HepG2 (cell line): ENCODE results near the gene USP32. TPM values are rescaled to one million over a fixed set of nuclear protein-coding genes. Genes with fewer than 3 reads are reported as not detected.

ENCODE experiments used
- CBX1 ChIP-seq: IDR thresholded peaks from one replicate; pipeline ENCODE4 v1.6.1; 2016; ENCODE audit warnings: antibody characterized with exemption, low read depth
- CERS6 ChIP-seq: sonication (generic); formaldehyde crosslinking; IDR thresholded peaks from 2 replicates; pipeline ENCODE4 v1.5.0; 2020; ENCODE audit warnings: missing genetic modification reagents
- FOXO4 ChIP-seq: sonication (generic); formaldehyde crosslinking; conservative IDR thresholded peaks from 2 replicates; pipeline ENCODE4 v1.8.1; 2023; ENCODE audit warnings: missing genetic modification reagents
- HES4 ChIP-seq: sonication (generic); formaldehyde crosslinking; IDR thresholded peaks from 2 replicates; pipeline ENCODE4 v1.9.0; 2021; ENCODE audit warnings: mild to moderate bottlenecking, missing genetic modification reagents, borderline replicate concordance
- NFKB2 ChIP-seq: sonication (generic); formaldehyde crosslinking; IDR thresholded peaks from 2 replicates; pipeline ENCODE4 v1.4.0; 2020; ENCODE audit warnings: missing genetic modification reagents, borderline replicate concordance
- POGZ ChIP-seq: sonication (generic); formaldehyde crosslinking; IDR thresholded peaks from 2 replicates; pipeline ENCODE4 v1.4.0; 2020; ENCODE audit warnings: mild to moderate bottlenecking, missing genetic modification reagents
- RFXAP ChIP-seq: sonication (generic); formaldehyde crosslinking; IDR thresholded peaks from 2 replicates; pipeline ENCODE4 v1.4.0; 2020; ENCODE audit warnings: missing genetic modification reagents, borderline replicate concordance
- TAF15 ChIP-seq: fragments of 200-400 bp; formaldehyde crosslinking; IDR thresholded peaks from one replicate; pipeline ENCODE4 v1.6.1; 2018; ENCODE audit warnings: mild to moderate bottlenecking, low read depth, low read length; ENCODE audit not compliant: poor library complexity, severe bottlenecking
- WIZ ChIP-seq: sonication (generic); formaldehyde crosslinking; IDR thresholded peaks from 2 replicates; pipeline ENCODE4 v1.5.1; 2020; ENCODE audit warnings: mild to moderate bottlenecking, missing genetic modification reagents
- ZNF20 ChIP-seq: sonication (generic); formaldehyde crosslinking; IDR thresholded peaks from 2 replicates; pipeline ENCODE4 v1.4.0; 2020; ENCODE audit warnings: mild to moderate bottlenecking, moderate library complexity, missing genetic modification reagents
- ZNF414 ChIP-seq: sonication (generic); formaldehyde crosslinking; IDR thresholded peaks from 2 replicates; pipeline ENCODE4 v1.5.0; 2020; ENCODE audit warnings: missing genetic modification reagents
- ZNF639 ChIP-seq: conservative IDR thresholded peaks from 2 replicates; pipeline ENCODE4 v1.6.1; 2018; ENCODE audit warnings: missing genetic modification reagents
- ZNF768 ChIP-seq: sonication (generic); formaldehyde crosslinking; IDR thresholded peaks from 2 replicates; pipeline ENCODE4 v1.4.0; 2020; ENCODE audit warnings: missing genetic modification reagents
- ZNF780A ChIP-seq: sonication (generic); formaldehyde crosslinking; IDR thresholded peaks from 2 replicates; pipeline ENCODE4 v1.8.0; 2022; ENCODE audit warnings: mild to moderate bottlenecking, missing genetic modification reagents, moderate library complexity
- ZXDC ChIP-seq: sonication (generic); formaldehyde crosslinking; IDR thresholded peaks from 2 replicates; pipeline ENCODE4 v1.5.0; 2020; ENCODE audit warnings: mild to moderate bottlenecking, missing genetic modification reagents
- polyA plus RNA-seq, 8 experiments: library from polyadenylated mRNA; depleted of rRNA in 3 of 8; stranded (reverse) in 7 of 8; unstranded in 1 of 8; fragments of >200 nt; fragmentation: Illumina TruSeq in 4 of 8; extraction: Trizol in 4 of 8; gene quantifications; 2 replicates each; pipeline versions ENCODE4 v1.2.1 to v1.2.3, GENCODE V29; 2011 to 2016; ENCODE audit warnings: low read depth in 4 of 8, missing spikeins in 1 of 8, mixed read lengths in 1 of 8; ENCODE audit not compliant: insufficient read depth in 1 of 8
- total RNA-seq, 5 experiments: library from RNA; depleted of rRNA; stranded (reverse); fragments of >200 nt; fragmentation: Illumina TruSeq; extraction: Trizol; gene quantifications; 2 replicates each; pipeline ENCODE4 v1.2.3, GENCODE V29; 2016; ENCODE audit warnings: low read depth in 1 of 5

The USP32 gene
- total and polyA plus RNA-seq, 2 of the 13 experiments (the other 11 are each of a cell fraction or from before 2014, with no cell fraction given) = 24.9 to 39.9 TPM

GRCh38 chr17:60141111-60142018, 250.6 kb downstream of the USP32 start (continued):
- TF ChIP-seq ZNF639 (no peak), ZNF768 (CRISPR knock-in tag) (no peak), CBX1 (no peak), POGZ (no peak), NFKB2 (CRISPR knock-in tag) (0 out of 2 replicates have a peak, but pooled peaks have one; percentile 40), ZNF414 (no peak), TAF15 (no peak), CERS6 (CRISPR knock-in tag) (no peak), ZXDC (no peak), WIZ (CRISPR knock-in tag) (no peak), RFXAP (CRISPR knock-in tag) (no peak), ZNF20 (CRISPR knock-in tag) (no peak), FOXO4 (CRISPR knock-in tag) (0 out of 2 replicates have a peak, but pooled peaks have one; percentile 21), HES4 (0 out of 2 replicates have a peak, but pooled peaks have one; percentile 19), ZNF780A (no peak)
